Breast epithelium (tissue), 3 donors: Measurements from ENCODE around the gene ALDH1A3.

Source experiments
- CTCF ChIP-seq, 3 donors: fragments of 450-650 bp; IDR thresholded peaks; one replicate each; pipeline ENCODE4 v1.5.1; 2016 to 2017; ENCODE audit warnings: antibody characterized with exemption in 3 of 3, mild to moderate bottlenecking in 3 of 3, moderate library complexity in 3 of 3
- POLR2A ChIP-seq: fragments of 450-650 bp; IDR thresholded peaks from one replicate; pipeline ENCODE4 v1.6.1; 2016; ENCODE audit warnings: antibody characterized with exemption, mild to moderate bottlenecking, moderate library complexity

DNA sequence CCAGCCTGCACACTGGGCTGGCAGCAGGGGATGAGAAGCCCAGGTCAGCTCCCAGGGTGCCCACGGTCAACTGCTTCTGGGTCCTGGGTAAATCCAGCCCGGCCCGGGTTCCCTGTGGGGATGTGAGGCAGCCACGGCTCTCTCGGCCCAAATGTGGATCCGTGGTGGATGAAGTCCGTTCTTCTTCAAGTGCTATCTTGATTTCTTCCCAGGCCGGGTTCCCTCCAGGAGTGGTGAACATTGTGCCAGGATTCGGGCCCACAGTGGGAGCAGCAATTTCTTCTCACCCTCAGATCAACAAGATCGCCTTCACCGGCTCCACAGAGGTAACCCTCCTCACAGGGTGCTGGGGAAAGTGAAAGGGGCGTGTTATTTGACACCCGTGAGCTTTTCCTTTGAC is 16.1 kb downstream of the ALDH1A3 start:
- no peak for TF ChIP-seq POLR2A
- no peak for TF ChIP-seq CTCF (IDR thresholded peaks at IDR 0.05)
